Mesenchymal stem cell (in vitro differentiated cells and primary cell): ENCODE measurements around the gene CHL1.

Experiments used
- DNase-seq: peaks from one replicate; pipeline ENCODE4 v3.0.0-alpha.2; 2013
- H2AFZ ChIP-seq: one replicate; pipeline ENCODE4 v1.6.1; 2013; ENCODE audit warnings: low read depth, mild to moderate bottlenecking, control low read depth, inconsistent platforms, low read length, moderate library complexity
- H2AK5ac ChIP-seq: 2 replicates; pipeline ENCODE4 v1.6.1; 2013; ENCODE audit warnings: low read length, moderate library complexity, mild to moderate bottlenecking, inconsistent platforms; ENCODE audit not compliant: severe bottlenecking
- H2BK120ac ChIP-seq: one replicate; pipeline ENCODE4 v1.6.1; 2013; ENCODE audit warnings: low read depth, mild to moderate bottlenecking, inconsistent platforms, low read length, moderate library complexity
- H2BK12ac ChIP-seq, 2 experiments: one replicate each; pipeline ENCODE4 v1.6.1; 2013; ENCODE audit warnings: inconsistent platforms in 2 of 2, low read length in 2 of 2, mild to moderate bottlenecking in 2 of 2, moderate library complexity in 2 of 2, control low read depth in 1 of 2
- H2BK15ac ChIP-seq: one replicate; pipeline ENCODE4 v1.6.1; 2013; ENCODE audit warnings: mild to moderate bottlenecking, low read depth, inconsistent platforms; ENCODE audit not compliant: poor library complexity, severe bottlenecking
- H2BK5ac ChIP-seq: 2 replicates; pipeline ENCODE4 v1.6.1; 2013; ENCODE audit warnings: low read depth, mild to moderate bottlenecking, low read length, control low read depth, inconsistent platforms; ENCODE audit not compliant: poor library complexity, severe bottlenecking
- H3K14ac ChIP-seq, 2 experiments: one replicate each; pipeline ENCODE4 v1.6.1; 2013; ENCODE audit warnings: inconsistent platforms in 2 of 2, low read length in 2 of 2, control low read depth in 1 of 2, mild to moderate bottlenecking in 1 of 2, moderate library complexity in 1 of 2
- H3K18ac ChIP-seq, 2 experiments: one replicate each; pipeline ENCODE4 v1.6.1; 2013; ENCODE audit warnings: inconsistent platforms in 2 of 2, low read length in 2 of 2, control low read depth in 1 of 2, low read depth in 1 of 2, mild to moderate bottlenecking in 1 of 2
- H3K23ac ChIP-seq, 2 experiments: one replicate each; pipeline ENCODE4 v1.6.1; 2013; ENCODE audit warnings: inconsistent platforms in 2 of 2, low read length in 2 of 2, mild to moderate bottlenecking in 2 of 2, moderate library complexity in 2 of 2, control low read depth in 1 of 2
- H3K27ac ChIP-seq: 2 replicates; pipeline ENCODE4 v1.5.1; 2013; ENCODE audit warnings: mild to moderate bottlenecking, moderate library complexity, low read length, control low read depth, inconsistent platforms; ENCODE audit not compliant: poor library complexity, severe bottlenecking
- H3K27me3 ChIP-seq, 2 experiments: 2 replicates each; pipeline versions ENCODE4 v1.6.1 to v1.7.0; 2013; ENCODE audit warnings: low read length in 2 of 2, mild to moderate bottlenecking in 2 of 2, moderate library complexity in 2 of 2, control low read depth in 1 of 2, inconsistent platforms in 1 of 2; ENCODE audit not compliant: control insufficient read depth in 1 of 2, insufficient read depth in 1 of 2
- H3K36me3 ChIP-seq, 2 experiments: 2 replicates each; pipeline versions ENCODE4 v1.6.1 to v1.7.0; 2013; ENCODE audit warnings: low read length in 2 of 2, control low read depth in 1 of 2, inconsistent platforms in 1 of 2, low read depth in 1 of 2, mild to moderate bottlenecking in 1 of 2; ENCODE audit not compliant: insufficient read depth in 2 of 2, control insufficient read depth in 1 of 2
- H3K4ac ChIP-seq, 2 experiments: one replicate each; pipeline ENCODE4 v1.6.1; 2013; ENCODE audit warnings: inconsistent platforms in 2 of 2, low read length in 2 of 2, mild to moderate bottlenecking in 2 of 2, moderate library complexity in 2 of 2, control low read depth in 1 of 2, low read depth in 1 of 2
- H3K4me1 ChIP-seq: 2 replicates; pipeline ENCODE4 v1.6.1; 2013; ENCODE audit warnings: low read depth, low read length, control low read depth; ENCODE audit not compliant: control insufficient read depth, insufficient read depth
- H3K4me2 ChIP-seq: 2 replicates; pipeline ENCODE4 v1.6.1; 2013; ENCODE audit warnings: low read length, mild to moderate bottlenecking, inconsistent platforms; ENCODE audit not compliant: poor library complexity, severe bottlenecking
- H3K4me3 ChIP-seq, 2 experiments: 2 replicates each; pipeline versions ENCODE4 v1.5.1 to v1.7.0; 2013; ENCODE audit warnings: low read length in 2 of 2, mild to moderate bottlenecking in 2 of 2, control low read depth in 1 of 2, low read depth in 1 of 2; ENCODE audit not compliant: insufficient read depth in 1 of 2
- H3K79me1 ChIP-seq: replicated peaks from 2 replicates; pipeline ENCODE4 v1.6.1; 2013; ENCODE audit warnings: mild to moderate bottlenecking, control low read depth, low read length, inconsistent platforms; ENCODE audit not compliant: poor library complexity, severe bottlenecking
- H3K9ac ChIP-seq: 2 replicates; pipeline ENCODE4 v1.7.0; 2013; ENCODE audit warnings: mild to moderate bottlenecking, low read length, moderate library complexity
- H3K9me3 ChIP-seq: 2 replicates; pipeline ENCODE4 v1.7.0; 2013; ENCODE audit warnings: mild to moderate bottlenecking, low read length; ENCODE audit not compliant: control insufficient read depth
- H4K8ac ChIP-seq: one replicate; pipeline ENCODE4 v1.6.1; 2013; ENCODE audit warnings: inconsistent platforms, mild to moderate bottlenecking, low read length, moderate library complexity
- H4K91ac ChIP-seq: one replicate; pipeline ENCODE4 v1.6.1; 2013; ENCODE audit warnings: mild to moderate bottlenecking, low read length, inconsistent platforms
- WGBS: methylation state at CpG from one replicate; pipeline ENCODE4 v1.1.7; 2013; ENCODE audit warnings: mixed read lengths; 5-methylcytosine and 5-hydroxymethylcytosine counted together

The CHL1 gene

GRCh38 chr3:411226-411625 is 214.7 kb downstream of the CHL1 start:
- no peaks in the 10 kb centered on the region for H3K36me3 ChIP-seq
- WGBS: 28% methylated on average over 2 of the region's 2 CpGs
- no peak overlapping the region for H3K27ac ChIP-seq
- H3K27me3 ChIP-seq: peaks cover 0 to 23% of the 10 kb centered on the region in 2 experiments
- H2BK120ac ChIP-seq: no peak overlapping the region
- H4K8ac ChIP-seq: no peak overlapping the region
- H3K23ac ChIP-seq: no peak overlapping the region
- H3K4me3 ChIP-seq: no peak overlapping the region
- no peak overlapping the region for H3K9ac ChIP-seq
- no peak overlapping the region for H3K14ac ChIP-seq
- H2AFZ ChIP-seq: no peak overlapping the region
- H4K91ac ChIP-seq: no peak overlapping the region
- H2BK12ac ChIP-seq: no peak overlapping the region
- no peak overlapping the region for H3K18ac ChIP-seq
- H3K9me3 ChIP-seq: no peaks in the 10 kb centered on the region
- no peaks in the 10 kb centered on the region for H3K4me1 ChIP-seq
- no peak overlapping the region for H2AK5ac ChIP-seq
- no peak overlapping the region for H3K4ac ChIP-seq
- H2BK15ac ChIP-seq: no peak overlapping the region
- H2BK5ac ChIP-seq: no peak overlapping the region
- no peak for DNase-seq
- H3K79me1 ChIP-seq: no peaks in the 10 kb centered on the region
- H3K4me2 ChIP-seq: no peak overlapping the region

- Histone ChIP-seq H2BK12ac (no peak overlapping the region), H2BK15ac (no peak overlapping the region), H2AFZ (no peak overlapping the region), H3K23ac (no peak overlapping the region), H2BK120ac (no peak overlapping the region), H3K4me2 (no peak overlapping the region), H3K18ac (no peak overlapping the region), H3K9me3 (no peaks in the 10 kb centered on the region), H4K8ac (no peak overlapping the region), H3K27ac (no peak overlapping the region), H3K14ac (no peak overlapping the region), H3K4me1 (no peaks in the 10 kb centered on the region), H4K91ac (no peak overlapping the region), H2BK5ac (no peak overlapping the region), H3K4me3 (no peak overlapping the region), H3K27me3 (peaks cover 0 to 23% of the 10 kb centered on the region in 2 experiments), H3K4ac (no peak overlapping the region), H3K9ac (no peak overlapping the region), H3K36me3 (no peaks in the 10 kb centered on the region), H3K79me1 (no peaks in the 10 kb centered on the region), H2AK5ac (no peak overlapping the region)
- DNase-seq: peak; percentile 7
Measured at GRCh38 chr3:414063-414462, 217.5 kb downstream of the CHL1 start.

GRCh38 chr3:418239-418929 is 221.8 kb downstream of the CHL1 start:
- Histone ChIP-seq H3K23ac (no peak overlapping the region), H3K9ac (no peak overlapping the region), H2BK12ac (no peak overlapping the region), H3K27ac (no peak overlapping the region), H3K18ac (no peak overlapping the region), H3K79me1 (no peaks in the 10 kb centered on the region), H3K9me3 (no peaks in the 10 kb centered on the region), H3K27me3 (no peaks in the 10 kb centered on the region), H2BK5ac (no peak overlapping the region), H3K4me1 (no peaks in the 10 kb centered on the region), H3K4me3 (no peak overlapping the region), H4K8ac (no peak overlapping the region), H2AK5ac (no peak overlapping the region), H3K4me2 (no peak overlapping the region), H2BK15ac (no peak overlapping the region), H3K4ac (no peak overlapping the region), H4K91ac (no peak overlapping the region), H3K36me3 (no peaks in the 10 kb centered on the region), H2BK120ac (no peak overlapping the region), H2AFZ (no peak overlapping the region), H3K14ac (no peak overlapping the region)
- DNase-seq: no peak
- 50% methylated on average over 2 of the region's 7 CpGs for WGBS

GRCh38 chr3:420584-420983 is 224.0 kb downstream of the CHL1 start:
- H2BK120ac ChIP-seq: no peak overlapping the region
- no peak overlapping the region for H3K4ac ChIP-seq
- no peak overlapping the region for H2AFZ ChIP-seq
- H3K4me3 ChIP-seq: no peak overlapping the region
- 98% methylated on average over 3 of the region's 5 CpGs for WGBS
- no peaks in the 10 kb centered on the region for H3K27me3 ChIP-seq
- H4K91ac ChIP-seq: no peak overlapping the region
- H3K4me1 ChIP-seq: no peaks in the 10 kb centered on the region
- no peak overlapping the region for H3K9ac ChIP-seq
- no peak for DNase-seq
- no peaks in the 10 kb centered on the region for H3K36me3 ChIP-seq
- no peak overlapping the region for H3K23ac ChIP-seq
- H3K79me1 ChIP-seq: no peaks in the 10 kb centered on the region
- H3K27ac ChIP-seq: no peak overlapping the region
- H3K9me3 ChIP-seq: no peaks in the 10 kb centered on the region
- H3K14ac ChIP-seq: no peak overlapping the region
- H2BK5ac ChIP-seq: no peak overlapping the region
- H2BK15ac ChIP-seq: no peak overlapping the region
- no peak overlapping the region for H3K4me2 ChIP-seq
- H2AK5ac ChIP-seq: no peak overlapping the region
- H4K8ac ChIP-seq: no peak overlapping the region
- no peak overlapping the region for H2BK12ac ChIP-seq
- H3K18ac ChIP-seq: no peak overlapping the region
